K562 (cell line): ENCODE data around the gene LRP2BP. TPM values are rescaled to one million over a fixed set of nuclear protein-coding genes. Genes with fewer than 3 reads are reported as not detected.
"Not testable (repeated sequence)": the region's sequence is repeated elsewhere in the genome, so short reads cannot be mapped to it uniquely, and the experiment has no call there.

Experiments used
- ATAC-seq: fragments of 200-7000 bp; cut with Tn5 transposase; 3 replicates; pipeline ENCODE4 v1.9.1; 2020; ENCODE audit warnings: moderate library complexity
- BruUV-seq: library from RNA; stranded (reverse); fragments of 400-500 nt; replicated peaks from 2 replicates; lab custom pipeline; 2021; lab: Mats Ljungman, UMichigan
- CTCF ChIA-PET: fragments of 300-600 bp; formaldehyde crosslinking; extraction: SDS; loops from one replicate; lab custom pipeline; 2021; ENCODE audit warnings: low intra/inter-chr PET ratio; lab: Yijun Ruan, JAX
- POLR2A ChIA-PET: fragments of 300-600, 350-650 bp; sonication (Branson Sonifier 250); formaldehyde crosslinking; extraction: SDS; loops from one replicate; lab custom pipeline; 2021; ENCODE audit warnings: antibody characterized with exemption, inconsistent platforms; lab: Yijun Ruan, JAX
- DNase-seq, 4 experiments: peaks; one replicate each; pipeline versions ENCODE4 v3.0.0 to v3.0.0-alpha.2; 2011 to 2018; ENCODE audit warnings: low spot score in 3 of 4, mixed read lengths in 3 of 4; ENCODE audit errors: extremely low read depth in 1 of 4
- FAIRE-seq: peaks from 2 replicates; lab custom pipeline; 2011; peaks lifted over from hg19 to GRCh38; lab: Jason Lieb, UNC
- H2AFZ ChIP-seq: 2 replicates; pipeline ENCODE4 v1.6.0; 2011; ENCODE audit warnings: low read depth, low read length, control low read depth, inconsistent platforms
- H3K27ac ChIP-seq: fragments of 200-600 bp; 3 replicates; pipeline ENCODE4 v1.8.0; 2011; ENCODE audit warnings: low read depth, mild to moderate bottlenecking, control low read depth, inconsistent platforms, low read length, moderate library complexity, mixed read lengths; ENCODE audit errors: extremely low read depth
- H3K27me3 ChIP-seq, 2 experiments: fragments of 300-600 bp in 1 of 2; 2 replicates in 1 of 2; 3 replicates in 1 of 2; pipeline versions ENCODE4 v1.6.0 to v1.8.0; 2011; ENCODE audit warnings: inconsistent platforms in 2 of 2, low read length in 2 of 2, mild to moderate bottlenecking in 1 of 2, mixed read lengths in 1 of 2, moderate library complexity in 1 of 2; ENCODE audit not compliant: control insufficient read depth in 2 of 2, insufficient read depth in 2 of 2
- H3K36me3 ChIP-seq: fragments of 300-600 bp; 3 replicates; pipeline ENCODE4 v1.8.0; 2011; ENCODE audit warnings: mild to moderate bottlenecking, low read length, inconsistent platforms; ENCODE audit not compliant: control insufficient read depth, insufficient read depth
- H3K4me1 ChIP-seq, 2 experiments: fragments of 200-600 bp in 1 of 2; replicated peaks in 1 of 2; 2 replicates in 1 of 2; 3 replicates in 1 of 2; pipeline versions ENCODE4 v1.5.1 to v1.8.0; 2011; ENCODE audit warnings: inconsistent platforms in 2 of 2, low read length in 2 of 2, mild to moderate bottlenecking in 1 of 2, mixed read lengths in 1 of 2, moderate library complexity in 1 of 2; ENCODE audit not compliant: control insufficient read depth in 2 of 2, insufficient read depth in 2 of 2
- H3K4me2 ChIP-seq: 2 replicates; pipeline ENCODE4 v1.6.1; 2011; ENCODE audit warnings: low read length, control low read depth, inconsistent platforms, mixed read lengths; ENCODE audit not compliant: insufficient read depth
- H3K4me3 ChIP-seq: fragments of 200-600 bp; sonication (generic), shearing (Covaris generic); 2 replicates; pipeline ENCODE4 v1.5.1; 2016; ENCODE audit warnings: control low read depth, inconsistent platforms
- H3K79me2 ChIP-seq: fragments of 200-600 bp; 3 replicates; pipeline ENCODE4 v1.8.0; 2011; ENCODE audit warnings: low read length, inconsistent platforms; ENCODE audit not compliant: control insufficient read depth, insufficient read depth
- H3K9ac ChIP-seq, 2 experiments: 2 replicates each; pipeline versions ENCODE4 v1.6.0 to v1.6.1; 2011; ENCODE audit warnings: low read depth in 2 of 2, low read length in 2 of 2, control low read depth in 1 of 2, inconsistent platforms in 1 of 2, mild to moderate bottlenecking in 1 of 2, mixed read lengths in 1 of 2; ENCODE audit not compliant: insufficient read depth in 1 of 2
- H3K9me1 ChIP-seq: one replicate; pipeline ENCODE4 v1.6.0; 2011; ENCODE audit warnings: inconsistent platforms, mild to moderate bottlenecking, low read length, moderate library complexity; ENCODE audit not compliant: control insufficient read depth, insufficient read depth
- H3K9me3 ChIP-seq: replicated peaks from 2 replicates; pipeline ENCODE4 v1.5.1; 2011; ENCODE audit warnings: low read depth, low read length, inconsistent platforms; ENCODE audit not compliant: control insufficient read depth, insufficient read depth
- H4K20me1 ChIP-seq: replicated peaks from 2 replicates; pipeline ENCODE4 v1.6.1; 2011; ENCODE audit warnings: low read length, inconsistent platforms, mixed read lengths; ENCODE audit not compliant: control insufficient read depth, insufficient read depth
- MEIS2 ChIP-seq: fragments of 450-650 bp; IDR thresholded peaks from 2 replicates; pipeline ENCODE4 v1.6.1; 2014; ENCODE audit warnings: mild to moderate bottlenecking; ENCODE audit not compliant: partially characterized antibody
- PBX2 ChIP-seq, 2 experiments: IDR thresholded peaks in 1 of 2; conservative IDR thresholded peaks in 1 of 2; 2 replicates each; pipeline ENCODE4 v1.6.1; 2016; ENCODE audit warnings: low read depth in 2 of 2, mild to moderate bottlenecking in 1 of 2, missing compliant biosample characterization in 1 of 2, missing genetic modification characterization in 1 of 2, moderate library complexity in 1 of 2
- PKNOX1 ChIP-seq: fragments of 450-650 bp; IDR thresholded peaks from 2 replicates; pipeline ENCODE4 v1.6.1; 2016
- WGBS: fragments of 100-300 bp; shearing (Covaris generic); methylation state at CpG from one replicate; pipeline ENCODE4 v1.1.6; 2016; ENCODE audit warnings: low coverage, mixed read lengths; ENCODE audit not compliant: insufficient coverage; ENCODE audit errors: missing lambda C conversion rate; 5-methylcytosine and 5-hydroxymethylcytosine counted together
- in situ Hi-C: fragments of 300-500 bp; cut with MboI; formaldehyde crosslinking; loops from 4 replicates; pipeline ENCODE4 v1.15.0; 2018; ENCODE audit warnings: inconsistent platforms, mixed read lengths
- intact Hi-C: fragments of 100-400 bp; cut with micrococcal nuclease; formaldehyde crosslinking; loops from 2 replicates; pipeline ENCODE4 v1.14.2; 2022
- polyA plus RNA-seq, 8 experiments: library from polyadenylated mRNA; depleted of rRNA in 4 of 8; stranded (reverse) in 5 of 8; unstranded in 3 of 8; fragments of >200 nt; fragmentation: Nextera tagmentation in 2 of 8; fragmentation: Illumina TruSeq in 1 of 8; extraction: Ambion mirVana in 2 of 8; extraction: Trizol in 1 of 8; gene quantifications; 2 replicates each; pipeline versions ENCODE4 v1.2.1 to v1.2.3, GENCODE V29; 2011 to 2014; ENCODE audit warnings: inconsistent platforms in 1 of 8, missing spikeins in 1 of 8
- total RNA-seq, 7 experiments: library from RNA; depleted of rRNA in 6 of 7; stranded (reverse); fragments of >200 nt in 6 of 7; fragmentation: Illumina TruSeq in 2 of 7; extraction: Trizol in 2 of 7; gene quantifications; 2 replicates each; pipeline versions ENCODE4 v1.2.1 to v1.2.3, GENCODE V29; 2011 to 2021; ENCODE audit warnings: low replicate concordance in 1 of 7

The LRP2BP gene
- total and polyA plus RNA-seq, 9 of the 15 experiments (the other 6 are each of a cell fraction or from before 2014, with no cell fraction given), result 0.42 to 2.1 (median 0.62) TPM

- H3K27me3 ChIP-seq; BruUV-seq; H2AFZ ChIP-seq; H3K9me1 ChIP-seq; in situ Hi-C loops; H3K4me3 ChIP-seq; ATAC-seq; H3K9me3 ChIP-seq; DNase-seq; H3K4me1 ChIP-seq; intact Hi-C loops; FAIRE-seq; H3K27ac ChIP-seq; H3K4me2 ChIP-seq; H3K9ac ChIP-seq; H4K20me1 ChIP-seq; H3K79me2 ChIP-seq; CTCF ChIA-PET; POLR2A ChIA-PET; TF ChIP-seq PBX2 (CRISPR knock-in tag; IDR thresholded peaks at IDR 0.05; ENCODE audit: low read depth): not testable (repeated sequence)
- peaks cover 13% of the 10 kb centered on the region; the same call in 2 of the 3 replicates for H3K36me3 ChIP-seq
- 8% methylated on average over 1 of the region's 1 CpG for WGBS
- TF ChIP-seq PKNOX1, result 0 out of 2 replicates have a peak, but pooled peaks have one; percentile 21
- TF ChIP-seq PBX2 (tag; conservative IDR thresholded peaks at IDR 0.05; ENCODE audit: low read depth), result 0 out of 2 replicates have a peak, but pooled peaks have one; percentile 18
- peak; percentile 74 for TF ChIP-seq MEIS2
These were observed 70.0 kb downstream of the LRP2BP start for GRCh38 chr4:185325721-185326120.
